ENCODE data around the gene DGKZ.

The DGKZ gene

DNA sequence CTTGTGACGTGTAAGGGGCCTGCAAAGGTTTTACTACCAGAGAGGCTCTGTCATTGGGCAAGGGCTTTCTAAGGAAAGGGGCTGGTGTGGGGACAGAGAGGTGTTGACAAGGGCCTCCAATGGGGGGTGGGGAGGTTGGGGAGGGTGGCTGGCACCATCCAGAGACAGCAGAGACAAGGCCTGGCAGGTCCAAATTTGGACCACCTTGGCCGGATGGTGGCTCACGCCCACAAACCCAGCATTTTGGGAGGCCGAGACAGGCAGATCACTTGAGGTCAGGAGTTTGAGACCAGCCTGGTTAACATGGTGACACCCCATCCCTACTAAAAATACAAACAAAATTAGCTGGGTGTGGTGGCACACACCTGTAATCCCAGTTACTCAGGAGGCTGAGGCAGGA lies 46.5 kb downstream of the DGKZ start:
- no peak for DNase-seq (ENCODE audit: low spot score)

DNA sequence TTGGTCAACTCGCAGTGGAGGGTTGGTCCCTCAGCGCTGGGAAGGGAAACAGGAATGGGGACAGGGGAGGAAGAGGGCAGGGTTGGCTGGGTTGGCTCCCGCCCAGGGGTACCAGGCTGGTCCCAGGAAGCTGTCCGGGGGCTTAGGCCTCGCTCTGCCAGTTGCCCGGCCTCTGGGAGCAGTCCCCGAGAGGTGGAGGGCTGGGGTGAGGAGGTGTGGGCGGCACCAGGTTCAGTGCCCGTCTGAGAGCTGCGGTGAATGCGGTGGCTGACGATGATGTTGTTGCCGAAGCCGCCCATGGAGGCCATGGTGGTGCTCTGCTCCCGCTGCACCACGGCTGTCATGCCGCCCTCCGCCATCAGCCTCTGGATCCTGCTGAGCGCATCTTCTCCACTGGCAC lies 50.3 kb downstream of the DGKZ start:
- DNase-seq (ENCODE audit: low spot score), result no peak

GRCh38 chr11:46402957-46403902 lies 56.0 kb downstream of the DGKZ start:
- no peak for DNase-seq (ENCODE audit: low spot score)

DNA sequence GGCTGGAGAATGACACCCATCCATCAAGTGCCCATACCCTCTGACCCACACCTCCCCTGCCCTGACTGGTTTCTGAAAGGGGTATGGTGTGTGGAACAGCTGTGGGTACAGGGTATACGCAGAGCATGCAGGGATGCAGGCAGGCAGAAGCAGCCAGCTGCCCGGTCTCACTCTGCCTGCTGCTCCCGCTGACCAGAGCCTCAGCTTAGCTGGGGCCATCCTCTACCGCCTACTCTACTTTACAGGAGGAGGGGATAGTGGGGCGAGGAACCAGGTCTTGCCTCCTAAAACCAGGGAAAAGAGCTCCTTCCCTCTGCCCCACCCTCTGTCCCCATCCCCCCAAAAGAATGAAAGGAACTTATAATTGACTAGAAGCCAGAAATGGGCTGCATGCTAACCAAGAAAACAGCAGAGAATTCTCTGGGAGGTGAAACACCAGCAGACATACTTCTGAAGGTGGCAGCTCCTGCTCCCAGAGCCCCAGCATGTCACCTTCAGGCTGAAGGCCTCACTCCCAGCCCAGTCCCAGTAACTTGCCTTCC lies 57.3 kb downstream of the DGKZ start:
- no peak for DNase-seq (ENCODE audit: low spot score)

GRCh38 chr11:46407635-46408034 lies 60.4 kb downstream of the DGKZ start:
- DNase-seq (ENCODE audit: low spot score), result no peak

DNA sequence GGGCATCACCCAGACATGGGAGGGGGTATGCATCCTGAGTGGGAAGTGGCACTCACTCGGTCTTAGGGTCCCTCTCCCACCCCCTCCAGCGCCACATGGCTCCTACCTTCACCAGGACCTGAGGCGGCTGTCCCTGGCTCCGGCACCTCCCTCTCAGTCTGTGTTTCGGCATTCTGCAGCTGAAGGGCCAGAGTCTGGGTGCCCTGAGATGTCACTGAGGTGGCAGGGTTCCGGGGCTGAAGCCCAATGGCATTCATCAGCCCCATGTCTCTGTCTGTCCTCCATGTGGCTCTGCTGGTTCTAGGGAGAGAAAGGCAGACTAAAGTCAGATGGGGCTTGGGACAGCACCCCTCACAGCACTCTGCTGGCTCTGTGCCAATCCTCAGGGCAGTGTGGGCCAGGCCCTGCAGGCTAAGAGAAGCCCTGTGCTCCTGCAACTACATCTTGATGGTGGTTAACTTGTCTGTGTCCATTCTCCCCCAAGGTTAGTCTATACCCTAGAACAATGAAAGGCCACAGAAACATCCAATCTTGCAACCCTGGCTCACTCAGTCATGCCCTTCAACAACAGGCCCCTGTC lies 61.2 kb downstream of the DGKZ start:
- DNase-seq (ENCODE audit: low spot score), result no peak

DNA sequence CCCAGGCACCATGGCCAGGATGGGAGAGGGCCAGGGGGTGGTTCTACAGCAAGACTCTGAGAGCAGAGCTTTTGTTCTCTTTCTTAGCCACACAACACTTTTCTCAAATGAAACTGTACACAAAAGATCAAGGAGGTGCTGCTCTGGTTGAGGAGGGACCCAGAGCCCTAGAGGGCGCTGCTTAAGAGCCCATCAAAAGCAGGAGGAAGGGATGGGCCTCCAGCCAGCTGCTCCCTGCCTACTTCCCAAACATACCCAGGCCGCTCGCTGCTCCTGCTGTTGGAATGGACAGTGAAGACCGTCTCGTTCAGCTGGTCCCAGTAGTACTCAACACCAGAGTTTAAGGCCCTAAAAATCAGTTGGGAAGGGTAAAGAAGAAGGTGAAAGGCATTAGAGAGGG lies 62.8 kb downstream of the DGKZ start:
- no peak for DNase-seq (ENCODE audit: low spot score)

DNA sequence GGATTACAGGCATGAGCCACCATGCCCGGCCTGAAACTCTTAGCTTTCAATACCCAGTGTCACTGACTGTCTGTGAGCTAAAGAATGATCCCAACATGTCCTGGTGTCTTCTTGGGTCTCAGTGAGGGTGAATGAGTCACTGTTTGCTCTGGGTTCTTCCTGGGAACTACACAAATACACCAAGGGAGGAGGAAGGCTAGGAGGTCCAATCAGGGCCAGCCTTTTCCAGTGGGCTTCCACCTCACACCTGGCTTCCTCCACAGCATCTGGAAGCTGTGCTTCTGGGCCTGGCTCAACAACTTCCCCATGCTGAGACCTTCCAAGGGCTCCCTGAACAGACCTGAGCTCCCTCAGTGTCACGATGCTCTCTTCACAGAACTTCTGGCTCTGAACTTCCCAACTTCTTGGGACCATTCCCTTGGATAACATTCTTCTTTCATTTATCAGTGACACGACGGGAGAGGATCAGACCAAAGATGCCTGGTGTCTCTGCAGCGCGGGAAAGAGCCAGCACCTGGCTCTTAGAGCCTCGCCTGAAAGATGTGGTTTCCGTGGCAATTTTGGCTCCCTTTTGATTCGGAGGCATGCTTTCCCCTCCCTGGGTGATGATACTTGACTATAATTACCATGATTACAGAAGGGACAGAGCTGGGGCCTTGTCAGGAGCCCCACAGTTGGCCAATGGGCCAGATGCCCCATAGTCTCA lies 66.7 kb downstream of the DGKZ start:
- DNase-seq (ENCODE audit: low spot score), result no peak

- no peak for DNase-seq (ENCODE audit: low spot score)
Observed at GRCh38 chr11:46414466-46414796, 67.2 kb downstream of the DGKZ start.

DNA sequence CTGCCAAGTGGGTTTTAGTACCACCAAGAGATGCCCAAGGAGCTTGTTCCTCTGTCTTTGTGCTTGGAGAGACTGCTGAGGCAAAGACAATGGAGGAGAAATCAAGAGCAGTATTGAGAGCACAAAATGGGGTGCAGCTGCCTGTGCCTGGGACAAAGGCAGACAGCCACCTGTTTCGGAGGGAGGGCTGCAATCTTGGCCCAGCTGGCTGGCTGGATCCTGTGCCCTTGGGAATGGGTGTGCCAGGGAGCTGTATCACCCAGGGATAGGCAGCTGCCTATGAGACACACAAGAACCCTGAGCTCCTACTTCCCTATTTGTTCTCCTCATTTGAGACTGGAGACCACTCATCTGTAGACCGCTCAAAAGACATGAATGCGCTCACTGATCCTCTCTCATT lies 67.6 kb downstream of the DGKZ start:
- no peak for DNase-seq (ENCODE audit: low spot score)

DNA sequence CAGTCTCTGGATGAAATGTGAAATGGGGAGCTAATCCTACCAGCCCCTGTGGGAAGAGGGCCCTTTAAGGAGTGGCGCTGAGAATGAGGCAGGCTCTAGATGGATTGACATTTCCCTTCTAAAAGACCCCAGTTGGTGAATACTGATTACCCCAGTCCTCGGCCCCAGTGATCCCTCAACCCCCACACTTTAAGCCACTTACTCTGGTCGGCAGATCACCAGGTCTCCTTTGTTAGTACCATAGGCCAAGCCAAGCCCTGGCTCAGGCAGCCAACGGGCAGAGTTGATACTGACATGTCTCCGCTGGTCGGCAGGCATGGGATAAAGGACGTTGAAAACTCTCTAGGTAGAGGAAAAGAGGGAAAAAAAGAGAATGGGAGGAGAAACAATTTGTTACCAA lies 70.4 kb downstream of the DGKZ start:
- DNase-seq (ENCODE audit: low spot score), result no peak

GRCh38 chr11:46418751-46419150 lies 71.5 kb downstream of the DGKZ start:
- no peak for DNase-seq (ENCODE audit: low spot score)

DNA sequence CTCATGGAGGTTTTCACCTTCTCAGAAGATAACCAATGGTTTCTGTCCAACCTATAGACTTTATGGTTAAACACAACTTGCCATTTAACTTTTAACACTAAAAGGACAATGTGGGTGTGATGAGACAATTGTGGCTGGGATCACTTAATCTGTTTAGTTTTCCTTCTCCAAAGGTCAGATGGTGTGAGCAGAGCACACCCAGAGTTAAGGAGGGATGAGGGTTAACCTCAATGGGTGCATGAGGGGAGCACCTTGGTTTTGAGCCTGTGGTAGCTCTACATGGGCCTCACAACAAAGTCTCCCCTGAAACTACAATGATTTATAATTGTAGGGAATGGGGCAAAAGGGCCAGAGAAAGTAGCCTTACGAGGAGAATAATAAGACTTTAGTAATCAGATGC lies 73.2 kb downstream of the DGKZ start:
- no peak for DNase-seq (ENCODE audit: low spot score)

- DNase-seq (ENCODE audit: low spot score), result no peak
Observed at GRCh38 chr11:46421257-46421880, 74.1 kb downstream of the DGKZ start.

DNA sequence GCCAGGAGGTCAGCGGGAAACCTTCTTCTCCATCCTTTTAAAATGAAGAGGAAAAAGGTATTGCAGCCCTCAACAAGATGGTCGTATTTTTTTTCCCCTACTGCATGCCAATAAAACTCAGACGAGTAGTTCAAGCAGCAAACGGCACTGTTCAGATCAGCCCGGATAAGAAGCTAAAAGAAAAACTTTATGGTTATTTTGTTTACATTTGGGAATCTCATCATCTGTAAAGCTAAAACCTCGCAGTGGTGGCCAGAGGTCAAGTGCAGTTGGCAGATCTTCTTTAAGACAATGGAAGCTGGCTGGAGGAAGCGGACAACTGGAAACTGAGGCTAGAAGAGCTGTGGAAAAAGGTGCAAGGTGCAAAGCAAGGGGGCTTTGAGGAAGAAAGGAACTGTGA lies 75.3 kb downstream of the DGKZ start:
- no peak for DNase-seq (ENCODE audit: low spot score)

- DNase-seq (ENCODE audit: low spot score), result no peak
Observed at GRCh38 chr11:46426233-46426991, 79.1 kb downstream of the DGKZ start.

DNA sequence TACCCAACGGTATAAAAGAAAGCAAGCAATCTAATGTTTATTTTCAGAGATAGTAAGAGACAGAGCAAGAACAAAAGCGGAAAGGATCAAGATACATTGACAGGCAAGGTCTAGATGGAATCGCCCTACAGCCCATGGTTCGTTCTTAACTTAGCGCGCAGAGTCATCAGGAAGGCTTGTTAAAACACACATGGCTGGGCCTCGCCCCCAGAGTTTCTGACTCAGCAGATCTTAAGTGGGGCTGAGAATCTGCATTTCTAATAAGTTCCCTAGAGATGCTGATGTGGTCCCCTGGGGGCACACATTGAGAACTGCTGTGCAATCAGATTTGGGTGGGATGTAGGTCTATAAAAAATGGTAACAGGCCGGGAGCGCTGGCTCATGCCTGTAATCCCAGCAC lies 80.1 kb downstream of the DGKZ start:
- no peak for DNase-seq (ENCODE audit: low spot score)

DNA sequence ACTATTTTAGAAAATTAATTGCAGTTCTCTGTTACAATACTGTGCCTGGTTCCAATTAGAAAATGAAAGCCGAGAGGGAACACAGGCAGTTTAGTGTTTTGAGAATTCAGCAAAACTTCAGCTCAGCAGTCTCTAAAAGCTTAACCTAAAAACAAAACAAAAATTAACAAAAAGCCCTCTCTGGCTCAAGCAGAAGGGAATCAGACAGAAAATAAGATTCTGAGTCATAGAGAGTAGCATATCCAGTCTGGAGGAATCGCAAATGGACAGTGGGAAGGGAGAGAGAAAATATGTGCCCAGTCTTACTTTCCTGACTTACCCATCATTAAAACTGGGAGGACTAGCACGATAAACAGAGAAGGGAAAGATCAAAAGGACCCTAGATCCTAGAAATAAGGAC lies 82.5 kb downstream of the DGKZ start:
- no peak for DNase-seq (ENCODE audit: low spot score)

Data from SW480 (cell line).